MV-4-11 (cell line): Measurements from ENCODE around the gene EYS.
A peak's percentile ranks its signal among the peaks of the same experiment; 100 is the strongest.
"Not testable (repeated sequence)": the region's sequence is repeated elsewhere in the genome, so short reads cannot be mapped to it uniquely, and the experiment has no call there.

Experiments used
- DNase-seq: peaks from one replicate; lab custom pipeline; 2025; lab: John Stamatoyannopoulos, UW

Gene EYS

GRCh38 chr6:64301307-64302236 is 1405.5 kb downstream of the EYS start:
- no peak for DNase-seq

- DNase-seq: no peak
Measured at GRCh38 chr6:64299176-64299575, 1407.8 kb downstream of the EYS start.

- DNase-seq: no peak
Measured at GRCh38 chr6:64294034-64294433, 1413.0 kb downstream of the EYS start.

GRCh38 chr6:64293298-64293697 is 1413.7 kb downstream of the EYS start:
- DNase-seq: no peak

- no peak for DNase-seq
Measured at GRCh38 chr6:64290867-64291266, 1416.2 kb downstream of the EYS start.

- DNase-seq: no peak
Measured at GRCh38 chr6:64289931-64290330, 1417.1 kb downstream of the EYS start.

- peak; percentile 30 for DNase-seq
Measured at GRCh38 chr6:64288351-64288750, 1418.7 kb downstream of the EYS start.

GRCh38 chr6:64281167-64281566 is 1425.9 kb downstream of the EYS start:
- DNase-seq: no peak

- DNase-seq: peak; percentile 12
Measured at GRCh38 chr6:64280569-64280968, 1426.5 kb downstream of the EYS start.

- no peak for DNase-seq
Measured at GRCh38 chr6:64270083-64270482, 1436.9 kb downstream of the EYS start.

GRCh38 chr6:64266351-64266821 is 1440.6 kb downstream of the EYS start:
- peak; percentile 1 for DNase-seq

GRCh38 chr6:64263778-64264177 is 1443.2 kb downstream of the EYS start:
- no peak for DNase-seq

- DNase-seq: no peak
Measured at GRCh38 chr6:64259372-64259771, 1447.7 kb downstream of the EYS start.

- DNase-seq: no peak
Measured at GRCh38 chr6:64258752-64259151, 1448.3 kb downstream of the EYS start.

- no peak for DNase-seq
Measured at GRCh38 chr6:64258302-64258701, 1448.7 kb downstream of the EYS start.

GRCh38 chr6:64257586-64257985 is 1449.4 kb downstream of the EYS start:
- DNase-seq: no peak

- DNase-seq: no peak
Measured at GRCh38 chr6:64256483-64256882, 1450.5 kb downstream of the EYS start.

- DNase-seq: no peak
Measured at GRCh38 chr6:64255000-64255399, 1452.0 kb downstream of the EYS start.

- DNase-seq: no peak
Measured at GRCh38 chr6:64254558-64254957, 1452.5 kb downstream of the EYS start.

GRCh38 chr6:64252256-64252655 is 1454.8 kb downstream of the EYS start:
- DNase-seq: no peak

- no peak for DNase-seq
Measured at GRCh38 chr6:64250126-64250525, 1456.9 kb downstream of the EYS start.

GRCh38 chr6:64249115-64249514 is 1457.9 kb downstream of the EYS start:
- no peak for DNase-seq

- DNase-seq: no peak
Measured at GRCh38 chr6:64243618-64244017, 1463.4 kb downstream of the EYS start.

GRCh38 chr6:64238908-64239307 is 1468.1 kb downstream of the EYS start:
- not testable (repeated sequence) for DNase-seq
